OCI-LY7 (cell line): Measurements from ENCODE around the gene CNTN5.

Experiments used
- EZH2phosphoT487 ChIP-seq: fragments of 200-600 bp; sonication (generic); IDR thresholded peaks from 2 replicates; pipeline ENCODE4 v1.6.1; 2018; ENCODE audit warnings: low read depth, borderline replicate concordance, mild to moderate bottlenecking, mixed run types, antibody characterized with exemption, low read length, moderate library complexity, mixed read lengths
- TF ChIP-seq, protein P1 (sequence below): fragments of 200-600 bp; sonication (generic); conservative IDR thresholded peaks from 2 replicates; pipeline ENCODE4 v1.5.1; 2014; ENCODE audit warnings: mild to moderate bottlenecking, antibody characterized with exemption, low read length, moderate library complexity, mixed read lengths

DNA sequence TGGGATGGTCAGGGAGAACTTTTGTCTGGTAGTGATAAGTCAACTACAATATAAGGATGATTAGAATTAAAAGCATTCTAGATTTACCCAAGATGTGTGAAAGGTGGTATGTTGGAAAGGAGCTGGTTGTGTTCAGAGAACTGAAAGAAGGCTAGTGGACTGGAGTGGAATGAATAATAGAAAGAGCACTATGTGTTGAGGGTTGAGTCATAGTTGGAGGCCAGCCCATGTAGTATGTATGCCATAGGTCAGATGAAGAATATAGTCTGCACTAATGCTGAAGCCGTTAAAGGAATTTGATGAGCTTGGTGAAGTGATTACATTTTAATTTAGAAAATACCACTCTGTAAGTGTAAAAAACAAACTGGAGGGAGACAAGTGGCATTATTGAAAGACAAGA, 514.1 kb downstream of the CNTN5 start:
- TF ChIP-seq, protein P1, sequence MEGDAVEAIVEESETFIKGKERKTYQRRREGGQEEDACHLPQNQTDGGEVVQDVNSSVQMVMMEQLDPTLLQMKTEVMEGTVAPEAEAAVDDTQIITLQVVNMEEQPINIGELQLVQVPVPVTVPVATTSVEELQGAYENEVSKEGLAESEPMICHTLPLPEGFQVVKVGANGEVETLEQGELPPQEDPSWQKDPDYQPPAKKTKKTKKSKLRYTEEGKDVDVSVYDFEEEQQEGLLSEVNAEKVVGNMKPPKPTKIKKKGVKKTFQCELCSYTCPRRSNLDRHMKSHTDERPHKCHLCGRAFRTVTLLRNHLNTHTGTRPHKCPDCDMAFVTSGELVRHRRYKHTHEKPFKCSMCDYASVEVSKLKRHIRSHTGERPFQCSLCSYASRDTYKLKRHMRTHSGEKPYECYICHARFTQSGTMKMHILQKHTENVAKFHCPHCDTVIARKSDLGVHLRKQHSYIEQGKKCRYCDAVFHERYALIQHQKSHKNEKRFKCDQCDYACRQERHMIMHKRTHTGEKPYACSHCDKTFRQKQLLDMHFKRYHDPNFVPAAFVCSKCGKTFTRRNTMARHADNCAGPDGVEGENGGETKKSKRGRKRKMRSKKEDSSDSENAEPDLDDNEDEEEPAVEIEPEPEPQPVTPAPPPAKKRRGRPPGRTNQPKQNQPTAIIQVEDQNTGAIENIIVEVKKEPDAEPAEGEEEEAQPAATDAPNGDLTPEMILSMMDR: no peak
- TF ChIP-seq EZH2phosphoT487: no peak
